ENCODE data around the gene SLC23A1. TPM values are rescaled to one million over a fixed set of nuclear protein-coding genes. Genes with fewer than 3 reads are reported as not detected.

SLC23A1 gene
- 1.0 TPM in 1 of 2 replicates, not detected in the other for total RNA-seq (2011; cell fraction: chromatin; rRNA removed; ENCODE audit: low replicate concordance)
- 0.79 and 1.2 TPM in 2 replicates for total RNA-seq (2011; cell fraction: nucleolus; rRNA removed)
- 1.5 and 1.7 TPM in 2 replicates for total RNA-seq (2011; cell fraction: nucleoplasm; rRNA removed)
- total RNA-seq (2014; rRNA removed) (not detected in 2 replicates), total RNA-seq (2014; rRNA removed; fragmentation: Illumina TruSeq; extraction: Trizol) (not detected in 2 replicates), total RNA-seq (2015; rRNA removed; fragmentation: Illumina TruSeq; extraction: Trizol) (not detected in 2 replicates), total RNA-seq (2021) (0.40 TPM in 1 of 2 replicates, not detected in the other), polyA plus RNA-seq (2011; rRNA removed) (0.08 TPM in 1 of 2 replicates, not detected in the other), polyA plus RNA-seq (2014; fragmentation: Illumina TruSeq; extraction: Trizol) (0.04 TPM in 1 of 2 replicates, not detected in the other), polyA plus RNA-seq (2014; fragmentation: Nextera tagmentation; extraction: Ambion mirVana) (under 1 TPM; 0.03 to 0.06 TPM), polyA plus RNA-seq (2014; rRNA removed) (0.20 TPM in 1 of 2 replicates, not detected in the other), polyA minus RNA-seq (2011; rRNA and poly(A)+ RNA removed) (0.21 TPM in 1 of 2 replicates, not detected in the other), Bru-seq, nascent RNA (percentile 27 among the genes with signal in this experiment), BruChase-seq, experiment 1, labeled RNA remaining after a 2-hour chase (percentile 13 among the genes with signal in this experiment), BruChase-seq, experiment 2, labeled RNA remaining after a 6-hour chase (percentile 11 among the genes with signal in this experiment)
- 0.10 TPM in 1 of 2 replicates, not detected in the other for polyA plus RNA-seq (2011; cell fraction: cytosol; rRNA removed)
- 0.37 and 0.81 TPM in 2 replicates for polyA plus RNA-seq (2011; cell fraction: nucleus; rRNA removed)
- 0.25 and 0.58 TPM in 2 replicates for polyA plus RNA-seq (2012)
- polyA minus RNA-seq (2011; cell fraction: cytosol; rRNA and poly(A)+ RNA removed) = not detected in 2 replicates
- 0.13 TPM in 1 of 2 replicates, not detected in the other for polyA minus RNA-seq (2011; cell fraction: nucleus; rRNA and poly(A)+ RNA removed)
- long read RNA-seq, experiment 1 = 0 reads
- long read RNA-seq, experiment 2 = 0 reads
- long read RNA-seq, experiment 3 = 0 reads

GRCh38 chr5:139383275-139383992 is at the start of gene SLC23A1:
SLC23A1 (minus strand) TSS chr5:139383297; CDS start chr5:139383253, 44 bp downstream.
- no peak for ATAC-seq
- in situ Hi-C loops (cut with MboI) = no loop called here
- no peak for TF ChIP-seq POLR2AphosphoS2 (IDR thresholded peaks at IDR 0.05; ENCODE audit: low read length)
- 0 out of 2 replicates have a peak, but pooled peaks have one; percentile 18 for TF ChIP-seq NFE2 (IDR thresholded peaks at IDR 0.05; ENCODE audit: low read depth)
- TF ChIP-seq, protein P1, sequence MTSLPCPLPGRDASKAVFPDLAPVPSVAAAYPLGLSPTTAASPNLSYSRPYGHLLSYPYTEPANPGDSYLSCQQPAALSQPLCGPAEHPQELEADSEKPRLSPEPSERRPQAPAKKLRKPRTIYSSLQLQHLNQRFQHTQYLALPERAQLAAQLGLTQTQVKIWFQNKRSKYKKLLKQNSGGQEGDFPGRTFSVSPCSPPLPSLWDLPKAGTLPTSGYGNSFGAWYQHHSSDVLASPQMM (CRISPR knock-in tag; IDR thresholded peaks at IDR 0.05) = no peak
- TF ChIP-seq, protein P2, sequence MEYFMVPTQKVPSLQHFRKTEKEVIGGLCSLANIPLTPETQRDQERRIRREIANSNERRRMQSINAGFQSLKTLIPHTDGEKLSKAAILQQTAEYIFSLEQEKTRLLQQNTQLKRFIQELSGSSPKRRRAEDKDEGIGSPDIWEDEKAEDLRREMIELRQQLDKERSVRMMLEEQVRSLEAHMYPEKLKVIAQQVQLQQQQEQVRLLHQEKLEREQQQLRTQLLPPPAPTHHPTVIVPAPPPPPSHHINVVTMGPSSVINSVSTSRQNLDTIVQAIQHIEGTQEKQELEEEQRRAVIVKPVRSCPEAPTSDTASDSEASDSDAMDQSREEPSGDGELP (CRISPR knock-in tag; IDR thresholded peaks at IDR 0.05; ENCODE audit: borderline replicate concordance) = no peak
- TF ChIP-seq CEBPB (tag; IDR thresholded peaks at IDR 0.05) = peak; percentile 86
- TF ChIP-seq KDM4B (IDR thresholded peaks at IDR 0.05; ENCODE audit: borderline replicate concordance in 2 of 2, low read depth in 1 of 2) = no peak
- no peak for TF ChIP-seq PHF21A (IDR thresholded peaks at IDR 0.05; ENCODE audit: borderline replicate concordance, low read depth)
- no peak for TF ChIP-seq ETS1 (conservative IDR thresholded peaks at IDR 0.05; ENCODE audit: control insufficient read depth, low read depth, low read length)
- TF ChIP-seq TARDBP (IDR thresholded peaks at IDR 0.05) = no peak
- no peak for TF ChIP-seq HMGN3 (IDR thresholded peaks at IDR 0.05; ENCODE audit: borderline replicate concordance, extremely low read depth, insufficient read length, low read depth, low read length)
- no peak for TF ChIP-seq ZNF507 (tag; conservative IDR thresholded peaks at IDR 0.05)
- no peak for TF ChIP-seq ZNF146 (CRISPR knock-in tag; IDR thresholded peaks at IDR 0.05; ENCODE audit: unreplicated experiment)
- TF ChIP-seq CEBPG (CRISPR knock-in tag; IDR thresholded peaks at IDR 0.05) = no peak
- TF ChIP-seq CEBPG (tag; conservative IDR thresholded peaks at IDR 0.05 in 1 of 2, IDR thresholded peaks at IDR 0.05 in 1 of 2) = peak; percentile 47 to 50; a peak in 2 of 4 replicates
- peak; percentile 94 for TF ChIP-seq NFIX (CRISPR knock-in tag; IDR thresholded peaks at IDR 0.05; ENCODE audit: low read depth)

More at GRCh38 chr5:139383275-139383992, at the start of gene SLC23A1:
- ChIA-PET POLR2A (interaction anchor here (0.5 to 1.2 kb wide), 5 partner anchors 14 to 768 kb away, joined by 3 to 5 read pairs (median 3); partner anchors contain the start of gene MATR3), CTCF (ENCODE audit: low intra/inter-chr PET ratio) (no interaction called here)
- FAIRE-seq = peak; percentile 55
- peaks cover 26 to 63% of the 10 kb centered on the region in 2 experiments; a peak in 4 of 5 replicates for H3K4me1 ChIP-seq (replicated peaks in 1 of 2; ENCODE audit: control insufficient read depth in 2 of 2, insufficient read depth in 2 of 2, low read length in 2 of 2)
- peak within 1 kb of the TSS in 1 of 2 experiments; percentile 91; a peak in 2 of 4 replicates for H3K9ac ChIP-seq (ENCODE audit: insufficient read depth in 1 of 2, low read depth in 2 of 2, low read length in 2 of 2)
- H3K9me3 ChIP-seq (replicated peaks; ENCODE audit: control insufficient read depth, insufficient read depth, low read depth, low read length) = no peaks in the 10 kb centered on the region; the same call in 1 of the 2 replicates
- WGBS (ENCODE audit: insufficient coverage, low coverage, missing lambda C conversion rate) = 64% methylated on average over 10 of the region's 10 CpGs
- no peaks in the 10 kb centered on the region for H4K20me1 ChIP-seq (replicated peaks; ENCODE audit: control insufficient read depth, insufficient read depth, low read length)
- no peak within 1 kb of the TSS for H3K4me3 ChIP-seq
- no peak within 1 kb of the TSS; the same call in 1 of the 2 replicates for H3K4me2 ChIP-seq (ENCODE audit: insufficient read depth, low read length)
- intact Hi-C loops (cut with micrococcal nuclease) = no loop called here
- no peaks in the 10 kb centered on the region for H3K9me1 ChIP-seq (ENCODE audit: control insufficient read depth, insufficient read depth, low read length)
- H3K36me3 ChIP-seq (ENCODE audit: control insufficient read depth, insufficient read depth, low read length) = no peaks in the 10 kb centered on the region
- BruUV-seq (replicated peaks) = no TSS peak
- no peaks in the 10 kb centered on the region for H3K27me3 ChIP-seq (ENCODE audit: control insufficient read depth in 2 of 2, insufficient read depth in 2 of 2, low read length in 2 of 2)
- no peaks in the 10 kb centered on the region for H3K79me2 ChIP-seq (ENCODE audit: control insufficient read depth, insufficient read depth, low read length)
- DNase-seq (ENCODE audit: extremely low read depth in 1 of 4, low spot score in 3 of 4) = no peak
- peak within 1 kb of the TSS; percentile 66 for H2AFZ ChIP-seq (ENCODE audit: low read depth, low read length)
- no peak within 1 kb of the TSS for H3K27ac ChIP-seq (ENCODE audit: extremely low read depth, low read depth, low read length)
